ENCODE data around the gene HOXA1. TPM values are rescaled to one million over a fixed set of nuclear protein-coding genes. Genes with fewer than 3 reads are reported as not detected.

The HOXA1 gene
- polyA plus RNA-seq, 3 donors, result 2.5 to 3.4 (median 2.7) TPM

- DNase-seq (ENCODE audit: extremely low read depth in 1 of 11, low read depth in 9 of 11, low spot score in 4 of 11), result no peak
Measured at GRCh38 chr7:27122077-27122910, 26.5 kb upstream of the HOXA1 start.

- DNase-seq (ENCODE audit: extremely low read depth in 1 of 11, low read depth in 9 of 11, low spot score in 4 of 11), result no peak
Measured at GRCh38 chr7:27121684-27122076, 25.9 kb upstream of the HOXA1 start.

GRCh38 chr7:27119412-27119911 lies 23.7 kb upstream of the HOXA1 start:
- DNase-seq (ENCODE audit: extremely low read depth in 1 of 11, low read depth in 9 of 11, low spot score in 4 of 11), result no peak

- no peak for DNase-seq (ENCODE audit: extremely low read depth in 1 of 11, low read depth in 9 of 11, low spot score in 4 of 11)
Measured at GRCh38 chr7:27118580-27118979, 22.8 kb upstream of the HOXA1 start.

- no peak for DNase-seq (ENCODE audit: extremely low read depth in 1 of 11, low read depth in 9 of 11, low spot score in 4 of 11)
Measured at GRCh38 chr7:27117887-27118491, 22.2 kb upstream of the HOXA1 start.

- no peak for DNase-seq (ENCODE audit: extremely low read depth in 1 of 11, low read depth in 9 of 11, low spot score in 4 of 11)
Measured at GRCh38 chr7:27116962-27117886, 21.4 kb upstream of the HOXA1 start.

GRCh38 chr7:27116031-27116961 lies 20.5 kb upstream of the HOXA1 start:
- no peak for DNase-seq (ENCODE audit: extremely low read depth in 1 of 11, low read depth in 9 of 11, low spot score in 4 of 11)

GRCh38 chr7:27115221-27116026 lies 19.6 kb upstream of the HOXA1 start:
- peak in 5 of 11 donors; percentile 80 to 93 (median 89) for DNase-seq (ENCODE audit: extremely low read depth in 1 of 11, low read depth in 9 of 11, low spot score in 4 of 11)

- no peak for DNase-seq (ENCODE audit: extremely low read depth in 1 of 11, low read depth in 9 of 11, low spot score in 4 of 11)
Measured at GRCh38 chr7:27114881-27115220, 19.1 kb upstream of the HOXA1 start.

- peak in 1 of 11 donors; percentile 79 for DNase-seq (ENCODE audit: extremely low read depth in 1 of 11, low read depth in 9 of 11, low spot score in 4 of 11)
Measured at GRCh38 chr7:27113991-27114769, 18.4 kb upstream of the HOXA1 start.

GRCh38 chr7:27112955-27113949 lies 17.5 kb upstream of the HOXA1 start:
- peak in 7 of 11 donors; percentile 86 to 95 (median 91) for DNase-seq (ENCODE audit: extremely low read depth in 1 of 11, low read depth in 9 of 11, low spot score in 4 of 11)

- DNase-seq (ENCODE audit: extremely low read depth in 1 of 11, low read depth in 9 of 11, low spot score in 4 of 11), result no peak
Measured at GRCh38 chr7:27112361-27112760, 16.6 kb upstream of the HOXA1 start.

- DNase-seq (ENCODE audit: extremely low read depth in 1 of 11, low read depth in 9 of 11, low spot score in 4 of 11), result no peak
Measured at GRCh38 chr7:27111751-27112277, 16.0 kb upstream of the HOXA1 start.

GRCh38 chr7:27111042-27111750 lies 15.4 kb upstream of the HOXA1 start:
- DNase-seq (ENCODE audit: extremely low read depth in 1 of 11, low read depth in 9 of 11, low spot score in 4 of 11), result no peak

Data from renal cortex interstitium (tissue), 11 donors.